OCI-LY1 (cell line): ENCODE data around the gene COL6A3.

Source experiments
- CTCF ChIP-seq: fragments of 200-600 bp; sonication (generic), shearing (Covaris generic); IDR thresholded peaks from 2 replicates; pipeline ENCODE4 v1.5.1; 2017; ENCODE audit warnings: mild to moderate bottlenecking, antibody characterized with exemption, low read length, moderate library complexity, mixed read lengths
- EZH2 ChIP-seq: fragments of 200-600 bp; sonication (generic), shearing (Covaris generic); IDR thresholded peaks from 2 replicates; pipeline ENCODE4 v1.8.0; 2017; ENCODE audit warnings: borderline replicate concordance, mixed run types, mild to moderate bottlenecking, antibody characterized with exemption, low read length, moderate library complexity, mixed read lengths

DNA sequence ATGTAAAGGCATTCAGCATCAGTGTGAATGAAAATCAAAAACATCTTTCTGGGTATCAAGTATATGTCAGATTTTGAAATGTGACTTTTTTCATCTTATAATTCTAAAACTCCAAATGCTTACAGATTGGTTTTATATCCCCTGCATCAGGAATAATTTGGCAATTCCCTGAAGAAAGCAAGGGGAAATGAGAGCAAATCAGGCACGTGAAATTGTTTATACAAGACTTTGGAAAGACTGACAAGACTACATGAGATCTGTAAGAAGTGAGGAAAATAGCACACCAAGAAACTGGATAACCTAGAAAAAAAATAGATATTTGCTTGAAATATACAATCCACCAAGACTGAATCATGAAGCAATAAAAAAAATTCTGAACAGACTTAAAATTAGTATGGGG is 13.8 kb downstream of the COL6A3 start:
- TF ChIP-seq CTCF (no peak), EZH2 (no peak)
